ENCODE measurements around the gene OR52K2. TPM values are rescaled to one million over a fixed set of nuclear protein-coding genes. Genes with fewer than 3 reads are reported as not detected.
"Not testable (repeated sequence)": the region's sequence is repeated elsewhere in the genome, so short reads cannot be mapped to it uniquely, and the experiment has no call there.

The OR52K2 gene
- total RNA-seq: not detected

DNA sequence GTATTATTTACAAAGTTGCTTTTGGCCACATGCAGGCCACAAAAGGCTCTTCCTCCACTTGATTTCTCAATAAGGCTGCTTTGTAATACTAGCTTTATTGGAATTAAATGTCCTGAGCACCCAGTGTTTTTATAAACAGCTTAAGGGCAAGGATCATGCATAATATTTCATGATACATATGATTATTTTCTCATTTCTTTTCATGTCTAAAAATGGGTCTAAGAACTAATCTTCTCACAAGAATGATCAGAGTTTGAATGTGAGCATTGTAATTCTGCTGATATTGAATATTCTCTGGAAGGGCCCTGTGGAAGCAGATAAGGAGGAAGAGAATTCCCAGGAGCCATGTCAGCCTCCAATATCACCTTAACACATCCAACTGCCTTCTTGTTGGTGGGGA, at the start of gene OR52K2:
TSS of gene OR52K2 (plus strand) at position 301 of the 400 bp plus-strand sequence. CDS start at position 346, 45 bp downstream.
- intact Hi-C loops (cut with DNase I): no loop called here
- Histone ChIP-seq H3K36me3 (no peaks in the 10 kb centered on the region), H3K4me1 (replicated peaks) (no peaks in the 10 kb centered on the region), H3K27ac (no peak within 1 kb of the TSS), H3K9me3 (no peaks in the 10 kb centered on the region), H3K27me3 (replicated peaks; ENCODE audit: insufficient read depth) (no peaks in the 10 kb centered on the region), H3K4me3 (no peak within 1 kb of the TSS)
- TF ChIP-seq POLR2AphosphoS5 (IDR thresholded peaks at IDR 0.05) (no peak), POLR2A (IDR thresholded peaks at IDR 0.05) (no peak)
- TF ChIP-seq, protein P1, sequence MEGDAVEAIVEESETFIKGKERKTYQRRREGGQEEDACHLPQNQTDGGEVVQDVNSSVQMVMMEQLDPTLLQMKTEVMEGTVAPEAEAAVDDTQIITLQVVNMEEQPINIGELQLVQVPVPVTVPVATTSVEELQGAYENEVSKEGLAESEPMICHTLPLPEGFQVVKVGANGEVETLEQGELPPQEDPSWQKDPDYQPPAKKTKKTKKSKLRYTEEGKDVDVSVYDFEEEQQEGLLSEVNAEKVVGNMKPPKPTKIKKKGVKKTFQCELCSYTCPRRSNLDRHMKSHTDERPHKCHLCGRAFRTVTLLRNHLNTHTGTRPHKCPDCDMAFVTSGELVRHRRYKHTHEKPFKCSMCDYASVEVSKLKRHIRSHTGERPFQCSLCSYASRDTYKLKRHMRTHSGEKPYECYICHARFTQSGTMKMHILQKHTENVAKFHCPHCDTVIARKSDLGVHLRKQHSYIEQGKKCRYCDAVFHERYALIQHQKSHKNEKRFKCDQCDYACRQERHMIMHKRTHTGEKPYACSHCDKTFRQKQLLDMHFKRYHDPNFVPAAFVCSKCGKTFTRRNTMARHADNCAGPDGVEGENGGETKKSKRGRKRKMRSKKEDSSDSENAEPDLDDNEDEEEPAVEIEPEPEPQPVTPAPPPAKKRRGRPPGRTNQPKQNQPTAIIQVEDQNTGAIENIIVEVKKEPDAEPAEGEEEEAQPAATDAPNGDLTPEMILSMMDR (IDR thresholded peaks at IDR 0.05): no peak
- no peak for DNase-seq (ENCODE audit: low spot score)

- H3K4me1 ChIP-seq (replicated peaks); H3K4me3 ChIP-seq; DNase-seq (ENCODE audit: low spot score); H3K27me3 ChIP-seq (replicated peaks; ENCODE audit: insufficient read depth); H3K36me3 ChIP-seq; H3K9me3 ChIP-seq; intact Hi-C loops (cut with DNase I); H3K27ac ChIP-seq: not testable (repeated sequence)
- 65% methylated on average over 4 of the region's 6 CpGs for WGBS
Measured at GRCh38 chr11:4406206-4406605, 42.9 kb upstream of the OR52K2 start.

- no peaks in the 10 kb centered on the region for H3K36me3 ChIP-seq
- H3K4me1 ChIP-seq (replicated peaks): no peaks in the 10 kb centered on the region
- H3K27me3 ChIP-seq (replicated peaks; ENCODE audit: insufficient read depth): no peaks in the 10 kb centered on the region
- intact Hi-C loops (cut with DNase I): no loop called here
- no peaks in the 10 kb centered on the region for H3K9me3 ChIP-seq
- no peak overlapping the region for H3K4me3 ChIP-seq
- 65% methylated on average over 1 of the region's 1 CpG for WGBS
- DNase-seq (ENCODE audit: low spot score): no peak
- no peak for TF ChIP-seq POLR2A (IDR thresholded peaks at IDR 0.05)
- TF ChIP-seq, protein P1 (IDR thresholded peaks at IDR 0.05): no peak
- TF ChIP-seq POLR2AphosphoS5 (IDR thresholded peaks at IDR 0.05): no peak
- H3K27ac ChIP-seq: no peak overlapping the region
Measured at GRCh38 chr11:4416306-4416705, 32.8 kb upstream of the OR52K2 start.

DNA sequence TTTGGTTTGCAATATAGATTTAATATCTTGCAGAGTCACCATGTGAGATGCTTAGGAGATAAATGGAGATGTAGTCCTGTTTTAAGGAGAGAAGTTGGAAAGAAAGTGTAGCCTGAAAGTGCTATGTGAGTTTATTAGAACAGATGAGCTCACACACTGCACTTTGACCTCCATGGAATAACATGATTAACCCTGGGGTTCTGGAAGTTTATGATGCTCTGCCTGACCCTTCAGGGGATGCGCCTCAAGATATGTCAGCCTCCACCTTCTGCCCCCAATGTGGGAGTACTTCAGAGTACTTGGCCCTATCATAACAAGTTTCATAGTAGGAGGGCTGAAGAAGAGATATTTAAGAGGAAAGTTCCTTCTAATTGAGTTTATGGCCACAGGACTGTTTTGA, 32.3 kb upstream of the OR52K2 start:
- no peak overlapping the region for H3K4me3 ChIP-seq
- 62% methylated on average over 1 of the region's 1 CpG for WGBS

DNA sequence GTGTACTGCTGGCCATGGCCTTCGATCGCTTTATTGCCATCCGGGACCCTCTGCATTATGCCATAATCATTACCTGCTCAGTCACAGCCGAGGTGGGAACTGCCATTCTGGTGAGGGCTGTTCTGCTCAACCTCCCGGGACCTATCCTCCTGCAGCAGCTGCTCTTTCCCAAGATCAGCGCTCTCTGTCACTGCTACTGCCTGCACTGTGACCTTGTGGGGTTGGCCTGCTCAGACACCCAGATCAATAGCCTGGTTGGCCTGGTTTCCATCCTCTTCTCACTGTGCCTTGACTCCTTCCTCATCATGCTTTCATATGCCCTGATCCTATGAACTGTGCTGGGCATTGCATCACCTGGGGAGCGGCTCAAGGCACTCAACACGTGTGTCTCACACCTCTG, 30.7 kb upstream of the OR52K2 start:
- Histone ChIP-seq H3K36me3 (no peaks in the 10 kb centered on the region), H3K9me3 (no peaks in the 10 kb centered on the region), H3K4me3 (no peak overlapping the region), H3K4me1 (replicated peaks) (no peaks in the 10 kb centered on the region), H3K27ac (no peak overlapping the region), H3K27me3 (replicated peaks; ENCODE audit: insufficient read depth) (no peaks in the 10 kb centered on the region)
- intact Hi-C loops (cut with DNase I): no loop called here
- 84% methylated on average over 8 of the region's 8 CpGs for WGBS
- DNase-seq (ENCODE audit: low spot score): no peak
- TF ChIP-seq POLR2AphosphoS5 (IDR thresholded peaks at IDR 0.05) (no peak), POLR2A (IDR thresholded peaks at IDR 0.05) (no peak)
- TF ChIP-seq, protein P1 (IDR thresholded peaks at IDR 0.05): no peak

More for the DNA sequence above, 32.3 kb upstream of the OR52K2 start:
- DNase-seq (ENCODE audit: low spot score): no peak
- Histone ChIP-seq H3K27me3 (replicated peaks; ENCODE audit: insufficient read depth) (no peaks in the 10 kb centered on the region), H3K36me3 (no peaks in the 10 kb centered on the region), H3K4me1 (replicated peaks) (no peaks in the 10 kb centered on the region), H3K9me3 (no peaks in the 10 kb centered on the region), H3K27ac (no peak overlapping the region)
- TF ChIP-seq POLR2A (IDR thresholded peaks at IDR 0.05) (no peak), POLR2AphosphoS5 (IDR thresholded peaks at IDR 0.05) (no peak)
- TF ChIP-seq, protein P1 (IDR thresholded peaks at IDR 0.05): no peak
- intact Hi-C loops (cut with DNase I): no loop called here

All from prostate gland (tissue), 2 donors.